Measurements from ENCODE around the gene CFAP46. TPM values are rescaled to one million over a fixed set of nuclear protein-coding genes. Genes with fewer than 3 reads are reported as not detected.

CFAP46 gene
- total and polyA plus RNA-seq, 4 donors, result 3.1 to 18.8 (median 7.1) TPM

- DNase-seq, result no peak
- Histone ChIP-seq H3K4me3 (no peak overlapping the region), H3K4me1 (ENCODE audit: control insufficient read depth in 5 of 5, insufficient read depth in 5 of 5, low read length in 5 of 5) (no peaks in the 10 kb centered on the region), H3K9me3 (ENCODE audit: control insufficient read depth in 4 of 4, insufficient read depth in 3 of 4, low read length in 3 of 4) (no peaks in the 10 kb centered on the region), H3K36me3 (ENCODE audit: control insufficient read depth in 4 of 4, insufficient read depth in 4 of 4, low read length in 4 of 4) (no peaks in the 10 kb centered on the region), H3K9ac (ENCODE audit: insufficient read depth in 1 of 2, low read length in 2 of 2) (no peak overlapping the region), H3K27ac (ENCODE audit: low read depth in 1 of 2, low read length in 1 of 2) (no peak overlapping the region), H3K27me3 (ENCODE audit: control insufficient read depth in 3 of 3, insufficient read depth in 3 of 3, low read length in 2 of 3) (peaks cover 19 to 43% (median 25%) of the 10 kb centered on the region in 3 donors)
- ATAC-seq (ENCODE audit: insufficient read depth, low FRiP score), result no peak
- WGBS, 2 donors, result 46 to 62% methylated on average over 6 to 16 of the region's 18 CpGs
- no peak for TF ChIP-seq CTCF (IDR thresholded peaks at IDR 0.05; ENCODE audit: control extremely low read depth, extremely low read depth)
Measured at GRCh38 chr10:132835848-132836233, 106.5 kb downstream of the CFAP46 start.

- Histone ChIP-seq H3K4me3 (no peak overlapping the region), H3K4me1 (ENCODE audit: control insufficient read depth in 5 of 5, insufficient read depth in 5 of 5, low read length in 5 of 5) (no peaks in the 10 kb centered on the region), H3K27ac (ENCODE audit: low read depth in 1 of 2, low read length in 1 of 2) (no peak overlapping the region), H3K27me3 (ENCODE audit: control insufficient read depth in 3 of 3, insufficient read depth in 3 of 3, low read length in 2 of 3) (peaks cover 19 to 48% (median 25%) of the 10 kb centered on the region in 3 donors), H3K9ac (ENCODE audit: insufficient read depth in 1 of 2, low read length in 2 of 2) (no peak overlapping the region), H3K36me3 (ENCODE audit: control insufficient read depth in 4 of 4, insufficient read depth in 4 of 4, low read length in 4 of 4) (no peaks in the 10 kb centered on the region), H3K9me3 (ENCODE audit: control insufficient read depth in 4 of 4, insufficient read depth in 3 of 4, low read length in 3 of 4) (no peaks in the 10 kb centered on the region)
- no peak for DNase-seq
- ATAC-seq (ENCODE audit: insufficient read depth, low FRiP score), result no peak
- WGBS, 2 donors, result 83 to 86% methylated on average over 25 of the region's 25 CpGs
- no peak for TF ChIP-seq CTCF (IDR thresholded peaks at IDR 0.05; ENCODE audit: control extremely low read depth, extremely low read depth)
Measured at GRCh38 chr10:132834891-132835847, 107.2 kb downstream of the CFAP46 start.

GRCh38 chr10:132834311-132834761 is 108.0 kb downstream of the CFAP46 start:
- ATAC-seq (ENCODE audit: insufficient read depth, low FRiP score), result no peak
- Histone ChIP-seq H3K9me3 (ENCODE audit: control insufficient read depth in 4 of 4, insufficient read depth in 3 of 4, low read length in 3 of 4) (no peaks in the 10 kb centered on the region), H3K4me1 (ENCODE audit: control insufficient read depth in 5 of 5, insufficient read depth in 5 of 5, low read length in 5 of 5) (no peaks in the 10 kb centered on the region), H3K27ac (ENCODE audit: low read depth in 1 of 2, low read length in 1 of 2) (no peak overlapping the region), H3K9ac (ENCODE audit: insufficient read depth in 1 of 2, low read length in 2 of 2) (no peak overlapping the region), H3K36me3 (ENCODE audit: control insufficient read depth in 4 of 4, insufficient read depth in 4 of 4, low read length in 4 of 4) (no peaks in the 10 kb centered on the region), H3K4me3 (no peak overlapping the region), H3K27me3 (ENCODE audit: control insufficient read depth in 3 of 3, insufficient read depth in 3 of 3, low read length in 2 of 3) (peaks cover 19 to 48% (median 25%) of the 10 kb centered on the region in 3 donors)
- DNase-seq, result no peak
- no peak for TF ChIP-seq CTCF (IDR thresholded peaks at IDR 0.05; ENCODE audit: control extremely low read depth, extremely low read depth)
- WGBS, 2 donors, result 87 to 90% methylated on average over 18 of the region's 18 CpGs

Measured in lung (tissue), 12 donors.